GM12878 (cell line): Measurements from ENCODE around the gene TREH. TPM values are rescaled to one million over a fixed set of nuclear protein-coding genes. Genes with fewer than 3 reads are reported as not detected.
A peak's percentile ranks its signal among the peaks of the same experiment; 100 is the strongest.

Source experiments
- ATAC-seq: fragments of 200-7000 bp; cut with Tn5 transposase; 3 replicates; pipeline ENCODE4 v1.9.1; 2020; ENCODE audit warnings: mild to moderate bottlenecking, moderate library complexity
- BruUV-seq: library from RNA; stranded (reverse); fragments of 400-500 nt; replicated peaks from 2 replicates; lab custom pipeline; 2021; lab: Mats Ljungman, UMichigan
- CTCF ChIA-PET: fragments of 300-600 bp; sonication (Branson Sonifier 250); formaldehyde crosslinking; extraction: SDS; loops from one replicate; lab custom pipeline; 2021; ENCODE audit warnings: inconsistent platforms; lab: Yijun Ruan, JAX
- POLR2A ChIA-PET: fragments of 350-600 bp; formaldehyde crosslinking; extraction: SDS; loops from one replicate; lab custom pipeline; 2021; ENCODE audit warnings: inconsistent platforms; lab: Charles Lee
- RAD21 ChIA-PET: fragments of 300-600 bp; sonication (Branson Sonifier 250); formaldehyde crosslinking; loops from one replicate; lab custom pipeline; 2023; ENCODE audit warnings: antibody characterized with exemption; ENCODE audit not compliant: unreplicated experiment; lab: Charles Lee
- SMC1A ChIA-PET: fragments of 300-600 bp; sonication (Branson Sonifier 250); formaldehyde crosslinking; loops from one replicate; lab custom pipeline; 2023; ENCODE audit not compliant: unreplicated experiment, uncharacterized antibody; lab: Charles Lee
- DNase-seq: peaks from one replicate; pipeline ENCODE4 v3.0.0-alpha.2; 2011; ENCODE audit warnings: low read depth, low spot score
- FAIRE-seq: peaks from 3 replicates; lab custom pipeline; 2011; peaks lifted over from hg19 to GRCh38; lab: Jason Lieb, UNC
- H2AFZ ChIP-seq: 2 replicates; pipeline ENCODE4 v1.6.0; 2011; ENCODE audit warnings: low read depth, low read length, control low read depth; ENCODE audit not compliant: control insufficient read depth
- H3K27ac ChIP-seq: 2 replicates; pipeline ENCODE4 v1.5.1; 2011; ENCODE audit warnings: control low read depth; ENCODE audit not compliant: control insufficient read depth, insufficient read depth
- H3K27me3 ChIP-seq, 2 experiments: replicated peaks in 1 of 2; 2 replicates each; pipeline versions ENCODE4 v1.6.0 to v1.6.1; 2011; ENCODE audit warnings: low read length in 1 of 2; ENCODE audit not compliant: control insufficient read depth in 2 of 2, insufficient read depth in 2 of 2
- H3K36me3 ChIP-seq, 2 experiments: 2 replicates each; pipeline ENCODE4 v1.5.1; 2011; ENCODE audit warnings: low read length in 1 of 2; ENCODE audit not compliant: control insufficient read depth in 2 of 2, insufficient read depth in 2 of 2
- H3K4me1 ChIP-seq: 2 replicates; pipeline ENCODE4 v1.6.1; 2011; ENCODE audit warnings: mild to moderate bottlenecking, low read length, moderate library complexity, mixed read lengths; ENCODE audit not compliant: control insufficient read depth, insufficient read depth
- H3K4me2 ChIP-seq: 2 replicates; pipeline ENCODE4 v1.6.0; 2011; ENCODE audit warnings: control low read depth; ENCODE audit not compliant: control insufficient read depth, insufficient read depth
- H3K4me3 ChIP-seq: fragments of 200-600 bp; sonication (generic); 2 replicates; pipeline ENCODE4 v1.5.1; 2016
- H3K79me2 ChIP-seq: 2 replicates; pipeline ENCODE4 v1.6.0; 2011; ENCODE audit warnings: low read length; ENCODE audit not compliant: control insufficient read depth, insufficient read depth
- H3K9ac ChIP-seq: 2 replicates; pipeline ENCODE4 v1.8.0; 2011; ENCODE audit warnings: low read length, control low read depth, mixed read lengths; ENCODE audit not compliant: control insufficient read depth, insufficient read depth
- H3K9me3 ChIP-seq: replicated peaks from 3 replicates; pipeline ENCODE4 v1.5.1; 2011; ENCODE audit warnings: mild to moderate bottlenecking, low read length; ENCODE audit not compliant: control insufficient read depth, insufficient read depth
- H4K20me1 ChIP-seq: 2 replicates; pipeline ENCODE4 v1.6.0; 2011; ENCODE audit not compliant: control insufficient read depth, insufficient read depth
- BMI1 ChIP-seq: fragments of 450-650 bp; IDR thresholded peaks from 2 replicates; pipeline ENCODE4 v1.6.1; 2016; ENCODE audit warnings: mild to moderate bottlenecking, moderate library complexity, borderline replicate concordance
- CEBPB ChIP-seq, 2 experiments: fragments of 150-350 bp in 1 of 2; IDR thresholded peaks; 2 replicates each; pipeline ENCODE4 v1.6.1; 2012 to 2014; ENCODE audit warnings: low read depth in 2 of 2, low read length in 2 of 2, borderline replicate concordance in 1 of 2, inconsistent platforms in 1 of 2
- EGR1 ChIP-seq, 2 experiments: IDR thresholded peaks; 1 replicate in 1 of 2; 2 replicates in 1 of 2; pipeline ENCODE4 v1.6.1; 2011 to 2012; ENCODE audit warnings: low read depth in 2 of 2, low read length in 2 of 2, borderline replicate concordance in 1 of 2, mild to moderate bottlenecking in 1 of 2, moderate library complexity in 1 of 2
- GABPA ChIP-seq: IDR thresholded peaks from 2 replicates; pipeline ENCODE4 v1.6.1; 2014; ENCODE audit warnings: antibody characterized with exemption, low read depth, mild to moderate bottlenecking, inconsistent platforms
- KDM1A ChIP-seq: fragments of 200-600 bp; sonication (generic); IDR thresholded peaks from 2 replicates; pipeline ENCODE4 v1.6.1; 2016; ENCODE audit warnings: borderline replicate concordance
- MEF2A ChIP-seq: IDR thresholded peaks from 2 replicates; pipeline ENCODE4 v1.6.1; 2011; ENCODE audit warnings: low read depth, mild to moderate bottlenecking, low read length, moderate library complexity; ENCODE audit not compliant: insufficient read depth
- NFYB ChIP-seq: IDR thresholded peaks from 2 replicates; pipeline ENCODE4 v1.6.1; 2011; ENCODE audit warnings: low read depth, mild to moderate bottlenecking, low read length, improper control_type of control experiment, moderate library complexity; ENCODE audit not compliant: insufficient read depth
- PAX5 ChIP-seq: IDR thresholded peaks from 2 replicates; pipeline ENCODE4 v1.6.1; 2011; ENCODE audit warnings: low read depth, low read length, borderline replicate concordance
- POLR2AphosphoS5 ChIP-seq: IDR thresholded peaks from 2 replicates; pipeline ENCODE4 v1.6.1; 2011; ENCODE audit warnings: mild to moderate bottlenecking, low read length, inconsistent platforms
- SMARCA5 ChIP-seq: fragments of 450-650 bp; IDR thresholded peaks from 2 replicates; pipeline ENCODE4 v1.6.1; 2017; ENCODE audit warnings: mild to moderate bottlenecking
- SP1 ChIP-seq: IDR thresholded peaks from one replicate; pipeline ENCODE4 v1.6.1; 2011; ENCODE audit warnings: low read depth, low read length
- STAT1 ChIP-seq: fragments of 450-650 bp; conservative IDR thresholded peaks from 2 replicates; pipeline ENCODE4 v1.6.1; 2014; ENCODE audit warnings: antibody characterized with exemption, mild to moderate bottlenecking
- WGBS: methylation state at CpG from one replicate; pipeline ENCODE4 v1.1.6; 2016; ENCODE audit warnings: low lambda C conversion rate; ENCODE audit not compliant: insufficient replicate concordance, insufficient coverage; ENCODE audit errors: missing lambda C conversion rate; 5-methylcytosine and 5-hydroxymethylcytosine counted together
- in situ Hi-C: fragments of 300-500 bp; cut with MboI; formaldehyde crosslinking; loops from 9 replicates; pipeline ENCODE4 v1.14.3; 2018; ENCODE audit warnings: mixed read lengths
- intact Hi-C: fragments of 100-400 bp; cut with micrococcal nuclease; formaldehyde crosslinking; loops from one replicate; pipeline ENCODE4 v1.14.2; 2022; ENCODE audit not compliant: unreplicated experiment
- polyA plus RNA-seq, 11 experiments: library from polyadenylated mRNA; depleted of rRNA in 4 of 11; unstranded in 6 of 11; stranded (reverse) in 5 of 11; fragments of >200 nt; fragmentation: Nextera tagmentation in 4 of 11; fragmentation: Illumina TruSeq in 1 of 11; extraction: Ambion mirVana in 4 of 11; extraction: Trizol in 1 of 11; gene quantifications; 1 replicate in 1 of 11; 2 replicates in 10 of 11; pipeline versions ENCODE4 v1.2.1 to v1.2.3, GENCODE V29; 2011 to 2016; ENCODE audit warnings: inconsistent platforms in 2 of 11, missing spikeins in 2 of 11, low read depth in 1 of 11
- total RNA-seq, 4 experiments: library from RNA; depleted of rRNA in 3 of 4; stranded (reverse); fragments of >200 nt in 3 of 4; fragmentation: Illumina TruSeq in 1 of 4; extraction: Trizol in 1 of 4; gene quantifications; 2 replicates each; pipeline versions ENCODE4 v1.2.1 to v1.2.3, GENCODE V29; 2013 to 2021
- TF ChIP-seq, protein P1 (sequence below), 3 experiments: IDR thresholded peaks in 2 of 3; conservative IDR thresholded peaks in 1 of 3; 2 replicates each; pipeline ENCODE4 v1.5.1; 2011; ENCODE audit warnings: low read depth in 3 of 3, low read length in 3 of 3, mild to moderate bottlenecking in 3 of 3, control low read depth in 2 of 3, moderate library complexity in 2 of 3, inconsistent platforms in 1 of 3, mixed read lengths in 1 of 3; ENCODE audit not compliant: control insufficient read depth in 2 of 3, insufficient read depth in 1 of 3; ENCODE audit errors: extremely low read depth in 1 of 3

TREH gene
- total and polyA plus RNA-seq, 10 of the 15 experiments (the other 5 are each of a cell fraction or from before 2014, with no cell fraction given): not detected

GRCh38 chr11:118615976-118616371, 63.5 kb downstream of the TREH start:
- ATAC-seq (no peak), DNase-seq (no peak), FAIRE-seq (no peak)
- Histone ChIP-seq H3K4me3 (no peak overlapping the region), H4K20me1 (no peaks in the 10 kb centered on the region), H3K27me3 (peaks cover 7 to 8% of the 10 kb centered on the region in 2 experiments; a peak in 3 of 4 replicates), H2AFZ (no peak overlapping the region), H3K79me2 (no peaks in the 10 kb centered on the region), H3K9ac (no peak overlapping the region), H3K27ac (no peak overlapping the region), H3K4me2 (no peak overlapping the region), H3K9me3 (no peaks in the 10 kb centered on the region), H3K4me1 (no peaks in the 10 kb centered on the region), H3K36me3 (no peaks in the 10 kb centered on the region)
- ChIA-PET POLR2A (no interaction called here), SMC1A (no interaction called here), RAD21 (no interaction called here), CTCF (no interaction called here)
- intact Hi-C loops: no loop called here
- in situ Hi-C loops: no loop called here
- BruUV-seq: no TSS peak
- TF ChIP-seq NFYB (no peak), BMI1 (peak; percentile 42; the same call in 1 of the 2 replicates)
- WGBS: 44% methylated on average over 5 of the region's 5 CpGs

DNA sequence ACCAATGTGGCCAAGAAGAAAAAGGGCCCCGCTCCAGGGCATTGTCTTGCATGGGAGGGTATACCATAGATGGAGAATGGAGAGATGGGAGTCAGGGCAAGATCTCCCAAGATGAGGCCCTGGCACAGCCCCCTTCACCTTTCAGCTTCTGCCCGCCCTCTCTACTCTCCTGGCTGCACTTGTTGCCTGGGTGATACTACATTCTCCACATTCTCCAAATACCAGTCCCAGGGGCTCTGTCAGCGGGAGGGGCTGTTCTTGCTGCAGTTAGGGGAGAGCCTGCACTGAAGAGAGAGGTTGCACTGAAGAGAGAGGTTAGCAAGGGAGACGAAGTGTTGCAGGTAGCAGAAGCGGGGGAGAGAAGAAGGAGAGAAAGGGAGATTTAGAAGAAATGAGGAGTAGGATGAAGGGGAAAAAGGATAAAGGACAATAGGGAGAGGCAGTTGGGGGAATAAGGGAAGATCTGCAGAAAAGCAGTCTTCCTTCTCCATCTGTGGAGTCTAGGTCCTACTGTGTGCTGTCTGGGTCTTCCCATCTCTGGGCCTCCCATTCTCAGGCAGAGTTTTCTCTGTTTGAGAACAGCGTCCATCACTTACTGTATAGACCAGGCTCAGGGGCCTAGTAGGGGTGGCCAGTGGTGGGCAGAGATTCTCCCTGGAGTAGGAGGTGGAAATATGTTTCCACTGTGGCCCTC, 64.0 kb downstream of the TREH start:
- no TSS peak for BruUV-seq
- RAD21 ChIA-PET: no interaction called here
- H4K20me1 ChIP-seq: no peaks in the 10 kb centered on the region
- H2AFZ ChIP-seq: no peak overlapping the region
- in situ Hi-C loops: no loop called here
- SMC1A ChIA-PET: no interaction called here
- no peak overlapping the region for H3K4me3 ChIP-seq
- H3K4me2 ChIP-seq: no peak overlapping the region
- FAIRE-seq: no peak
- H3K27ac ChIP-seq: no peak overlapping the region
- no peak overlapping the region for H3K9ac ChIP-seq
- H3K9me3 ChIP-seq: no peaks in the 10 kb centered on the region
- CTCF ChIA-PET: interaction anchor here (0.9 kb wide), 1 partner anchor 20 kb away, joined by 3 read pairs; no protein-coding TSS in a partner anchor
- 0 out of 2 replicates have a peak, but pooled peaks cover 3% of the 10 kb centered on the region for H3K4me1 ChIP-seq
- no peaks in the 10 kb centered on the region for H3K36me3 ChIP-seq
- WGBS: 36% methylated on average over 6 of the region's 6 CpGs
- H3K79me2 ChIP-seq: no peaks in the 10 kb centered on the region
- POLR2A ChIA-PET: no interaction called here
- ATAC-seq: no peak
- peaks cover 8 to 11% of the 10 kb centered on the region in 2 experiments; a peak in 3 of 4 replicates for H3K27me3 ChIP-seq
- intact Hi-C loops: no loop called here
- no peak for DNase-seq
- TF ChIP-seq POLR2AphosphoS5 (no peak), EGR1 (IDR thresholded peaks at IDR 0.05; ENCODE audit: borderline replicate concordance in 1 of 2, low read depth in 2 of 2, low read length in 2 of 2) (no peak), KDM1A (no peak), CEBPB (IDR thresholded peaks at IDR 0.05; ENCODE audit: borderline replicate concordance in 1 of 2, low read depth in 2 of 2, low read length in 2 of 2) (no peak), SP1 (no peak), MEF2A (no peak), SMARCA5 (no peak), STAT1 (no peak), PAX5 (no peak), GABPA (no peak)
- TF ChIP-seq, protein P1, sequence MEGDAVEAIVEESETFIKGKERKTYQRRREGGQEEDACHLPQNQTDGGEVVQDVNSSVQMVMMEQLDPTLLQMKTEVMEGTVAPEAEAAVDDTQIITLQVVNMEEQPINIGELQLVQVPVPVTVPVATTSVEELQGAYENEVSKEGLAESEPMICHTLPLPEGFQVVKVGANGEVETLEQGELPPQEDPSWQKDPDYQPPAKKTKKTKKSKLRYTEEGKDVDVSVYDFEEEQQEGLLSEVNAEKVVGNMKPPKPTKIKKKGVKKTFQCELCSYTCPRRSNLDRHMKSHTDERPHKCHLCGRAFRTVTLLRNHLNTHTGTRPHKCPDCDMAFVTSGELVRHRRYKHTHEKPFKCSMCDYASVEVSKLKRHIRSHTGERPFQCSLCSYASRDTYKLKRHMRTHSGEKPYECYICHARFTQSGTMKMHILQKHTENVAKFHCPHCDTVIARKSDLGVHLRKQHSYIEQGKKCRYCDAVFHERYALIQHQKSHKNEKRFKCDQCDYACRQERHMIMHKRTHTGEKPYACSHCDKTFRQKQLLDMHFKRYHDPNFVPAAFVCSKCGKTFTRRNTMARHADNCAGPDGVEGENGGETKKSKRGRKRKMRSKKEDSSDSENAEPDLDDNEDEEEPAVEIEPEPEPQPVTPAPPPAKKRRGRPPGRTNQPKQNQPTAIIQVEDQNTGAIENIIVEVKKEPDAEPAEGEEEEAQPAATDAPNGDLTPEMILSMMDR (IDR thresholded peaks at IDR 0.05 in 2 of 3, conservative IDR thresholded peaks at IDR 0.05 in 1 of 3; ENCODE audit: control insufficient read depth in 2 of 3, extremely low read depth in 1 of 3, insufficient read depth in 1 of 3, low read depth in 3 of 3, low read length in 3 of 3): no peak
